Panc1 (cell line): ENCODE data around the gene PADI2. TPM values are rescaled to one million over a fixed set of nuclear protein-coding genes. Genes with fewer than 3 reads are reported as not detected.

Source experiments
- ATAC-seq: fragments of 200-7000 bp; cut with Tn5 transposase; 2 replicates; pipeline ENCODE4 v1.9.1; 2020; ENCODE audit warnings: mild to moderate bottlenecking, moderate library complexity
- BruUV-seq: library from RNA; stranded (reverse); fragments of 400-500 nt; replicated peaks from 2 replicates; lab custom pipeline; 2021; lab: Mats Ljungman, UMichigan
- CTCF ChIA-PET: fragments of 300-600 bp; sonication (Branson Sonifier 250); formaldehyde crosslinking; loops from one replicate; lab custom pipeline; 2022; ENCODE audit warnings: antibody characterized with exemption; lab: Charles Lee
- POLR2A ChIA-PET: fragments of 300-600 bp; sonication (Branson Sonifier 250); formaldehyde crosslinking; loops from one replicate; lab custom pipeline; 2022; ENCODE audit warnings: antibody characterized with exemption; lab: Charles Lee
- DNase-seq: peaks from one replicate; pipeline ENCODE4 v3.0.0-alpha.2; 2010; ENCODE audit warnings: low read depth, low spot score
- H3K27ac ChIP-seq: 2 replicates; pipeline ENCODE4 v1.5.1; 2011; ENCODE audit warnings: mild to moderate bottlenecking, low read length, inconsistent platforms
- H3K27me3 ChIP-seq: fragments of 200-500 bp; sonication (Bioruptor generic); 2 replicates; pipeline ENCODE4 v1.6.0; 2014; ENCODE audit warnings: low read length, inconsistent platforms; ENCODE audit not compliant: control insufficient read depth, insufficient read depth
- H3K36me3 ChIP-seq: fragments of 200-500 bp; sonication (Bioruptor generic); 2 replicates; pipeline ENCODE4 v1.5.1; 2014; ENCODE audit warnings: inconsistent platforms, mild to moderate bottlenecking, low read length, moderate library complexity; ENCODE audit not compliant: control insufficient read depth, insufficient read depth
- H3K4me1 ChIP-seq: 2 replicates; pipeline ENCODE4 v1.5.1; 2011; ENCODE audit warnings: inconsistent platforms, mild to moderate bottlenecking, low read length, moderate library complexity; ENCODE audit not compliant: control insufficient read depth, insufficient read depth
- H3K4me3 ChIP-seq, 2 experiments: 2 replicates each; pipeline ENCODE4 v1.5.1; 2011 to 2012; ENCODE audit warnings: low read depth in 2 of 2, low read length in 2 of 2, mild to moderate bottlenecking in 2 of 2, inconsistent platforms in 1 of 2, moderate library complexity in 1 of 2
- H3K9me3 ChIP-seq: fragments of 200-500 bp; sonication (Bioruptor generic); 2 replicates; pipeline ENCODE4 v1.5.1; 2014; ENCODE audit warnings: low read depth, mild to moderate bottlenecking, inconsistent platforms, low read length, moderate library complexity; ENCODE audit not compliant: control insufficient read depth, insufficient read depth
- POLR2AphosphoS5 ChIP-seq: IDR thresholded peaks from 2 replicates; pipeline ENCODE4 v1.6.1; 2012; ENCODE audit warnings: mild to moderate bottlenecking, low read depth, low read length, moderate library complexity
- SIN3A ChIP-seq: IDR thresholded peaks from 2 replicates; pipeline ENCODE4 v1.6.1; 2012; ENCODE audit warnings: low read depth, mild to moderate bottlenecking, low read length, moderate library complexity, borderline replicate concordance; ENCODE audit not compliant: insufficient read depth
- TCF7L2 ChIP-seq: IDR thresholded peaks from 2 replicates; pipeline ENCODE4 v1.6.1; 2011; ENCODE audit warnings: mild to moderate bottlenecking, low read depth, low read length, inconsistent platforms
- in situ Hi-C: cut with HindIII; loops from 2 replicates; pipeline ENCODE4 v1.10.0; 2016; ENCODE audit warnings: low sequenced_read_pairs, low pct_unique_long_range_greater_than_20kb
- intact Hi-C: fragments of 100-400 bp; cut with micrococcal nuclease; formaldehyde crosslinking; loops from one replicate; pipeline ENCODE4 v1.10.0; 2022; ENCODE audit not compliant: unreplicated experiment
- total RNA-seq: library from RNA; stranded (reverse); gene quantifications from one replicate; pipeline ENCODE4 v1.2.1, GENCODE V29; 2021; ENCODE audit not compliant: unreplicated experiment
- TF ChIP-seq, protein P1 (sequence below): fragments of 450-650 bp; IDR thresholded peaks from 2 replicates; pipeline ENCODE4 v1.5.1; 2017; ENCODE audit warnings: mild to moderate bottlenecking
- TF ChIP-seq, protein P2 (sequence below), 2 experiments: IDR thresholded peaks; 2 replicates each; pipeline ENCODE4 v1.6.1; 2011 to 2012; ENCODE audit warnings: low read depth in 2 of 2, control low read depth in 1 of 2, low read length in 1 of 2, mild to moderate bottlenecking in 1 of 2, moderate library complexity in 1 of 2; ENCODE audit not compliant: insufficient read depth in 1 of 2

Gene PADI2
- total RNA-seq, 1 experiment from 2014 or later = 507 TPM

DNA sequence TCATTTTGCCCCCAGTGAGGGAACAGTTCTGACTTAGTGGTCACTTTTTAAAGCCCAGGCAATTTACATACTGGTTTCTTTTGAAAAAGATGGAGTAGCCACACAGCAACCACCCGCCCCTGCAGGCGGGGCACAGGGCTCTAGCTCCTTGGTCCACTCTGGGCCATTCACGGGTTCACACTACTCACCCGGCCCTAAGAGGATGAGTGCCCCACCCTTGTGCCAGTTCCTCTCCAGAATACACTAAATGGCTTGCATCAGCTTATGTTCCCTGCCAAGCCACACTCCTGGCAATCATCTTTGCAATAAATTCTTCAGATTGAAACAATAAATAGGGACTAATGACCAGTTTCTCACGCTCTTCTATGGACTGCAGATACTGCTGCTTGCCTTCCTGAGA is 91.8 kb downstream of the PADI2 start:
- Histone ChIP-seq H3K27me3 (no peaks in the 10 kb centered on the region), H3K4me1 (no peaks in the 10 kb centered on the region), H3K36me3 (peaks cover 31% of the 10 kb centered on the region), H3K9me3 (no peaks in the 10 kb centered on the region), H3K4me3 (no peak overlapping the region), H3K27ac (no peak overlapping the region)
- in situ Hi-C loops = no loop called here
- ChIA-PET CTCF (no interaction called here), POLR2A (no interaction called here)
- ATAC-seq (peak; percentile 48; the same call in 1 of the 2 replicates), DNase-seq (no peak)
- TF ChIP-seq, protein P1, sequence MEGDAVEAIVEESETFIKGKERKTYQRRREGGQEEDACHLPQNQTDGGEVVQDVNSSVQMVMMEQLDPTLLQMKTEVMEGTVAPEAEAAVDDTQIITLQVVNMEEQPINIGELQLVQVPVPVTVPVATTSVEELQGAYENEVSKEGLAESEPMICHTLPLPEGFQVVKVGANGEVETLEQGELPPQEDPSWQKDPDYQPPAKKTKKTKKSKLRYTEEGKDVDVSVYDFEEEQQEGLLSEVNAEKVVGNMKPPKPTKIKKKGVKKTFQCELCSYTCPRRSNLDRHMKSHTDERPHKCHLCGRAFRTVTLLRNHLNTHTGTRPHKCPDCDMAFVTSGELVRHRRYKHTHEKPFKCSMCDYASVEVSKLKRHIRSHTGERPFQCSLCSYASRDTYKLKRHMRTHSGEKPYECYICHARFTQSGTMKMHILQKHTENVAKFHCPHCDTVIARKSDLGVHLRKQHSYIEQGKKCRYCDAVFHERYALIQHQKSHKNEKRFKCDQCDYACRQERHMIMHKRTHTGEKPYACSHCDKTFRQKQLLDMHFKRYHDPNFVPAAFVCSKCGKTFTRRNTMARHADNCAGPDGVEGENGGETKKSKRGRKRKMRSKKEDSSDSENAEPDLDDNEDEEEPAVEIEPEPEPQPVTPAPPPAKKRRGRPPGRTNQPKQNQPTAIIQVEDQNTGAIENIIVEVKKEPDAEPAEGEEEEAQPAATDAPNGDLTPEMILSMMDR = no peak
- no peak for TF ChIP-seq TCF7L2
- no peak for TF ChIP-seq POLR2AphosphoS5
- TF ChIP-seq, protein P2, sequence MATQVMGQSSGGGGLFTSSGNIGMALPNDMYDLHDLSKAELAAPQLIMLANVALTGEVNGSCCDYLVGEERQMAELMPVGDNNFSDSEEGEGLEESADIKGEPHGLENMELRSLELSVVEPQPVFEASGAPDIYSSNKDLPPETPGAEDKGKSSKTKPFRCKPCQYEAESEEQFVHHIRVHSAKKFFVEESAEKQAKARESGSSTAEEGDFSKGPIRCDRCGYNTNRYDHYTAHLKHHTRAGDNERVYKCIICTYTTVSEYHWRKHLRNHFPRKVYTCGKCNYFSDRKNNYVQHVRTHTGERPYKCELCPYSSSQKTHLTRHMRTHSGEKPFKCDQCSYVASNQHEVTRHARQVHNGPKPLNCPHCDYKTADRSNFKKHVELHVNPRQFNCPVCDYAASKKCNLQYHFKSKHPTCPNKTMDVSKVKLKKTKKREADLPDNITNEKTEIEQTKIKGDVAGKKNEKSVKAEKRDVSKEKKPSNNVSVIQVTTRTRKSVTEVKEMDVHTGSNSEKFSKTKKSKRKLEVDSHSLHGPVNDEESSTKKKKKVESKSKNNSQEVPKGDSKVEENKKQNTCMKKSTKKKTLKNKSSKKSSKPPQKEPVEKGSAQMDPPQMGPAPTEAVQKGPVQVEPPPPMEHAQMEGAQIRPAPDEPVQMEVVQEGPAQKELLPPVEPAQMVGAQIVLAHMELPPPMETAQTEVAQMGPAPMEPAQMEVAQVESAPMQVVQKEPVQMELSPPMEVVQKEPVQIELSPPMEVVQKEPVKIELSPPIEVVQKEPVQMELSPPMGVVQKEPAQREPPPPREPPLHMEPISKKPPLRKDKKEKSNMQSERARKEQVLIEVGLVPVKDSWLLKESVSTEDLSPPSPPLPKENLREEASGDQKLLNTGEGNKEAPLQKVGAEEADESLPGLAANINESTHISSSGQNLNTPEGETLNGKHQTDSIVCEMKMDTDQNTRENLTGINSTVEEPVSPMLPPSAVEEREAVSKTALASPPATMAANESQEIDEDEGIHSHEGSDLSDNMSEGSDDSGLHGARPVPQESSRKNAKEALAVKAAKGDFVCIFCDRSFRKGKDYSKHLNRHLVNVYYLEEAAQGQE (IDR thresholded peaks at IDR 0.05; ENCODE audit: insufficient read depth in 1 of 2, low read depth in 2 of 2, low read length in 1 of 2) = no peak
- TF ChIP-seq SIN3A = no peak
- BruUV-seq = no TSS peak
- intact Hi-C loops = no loop called here

DNA sequence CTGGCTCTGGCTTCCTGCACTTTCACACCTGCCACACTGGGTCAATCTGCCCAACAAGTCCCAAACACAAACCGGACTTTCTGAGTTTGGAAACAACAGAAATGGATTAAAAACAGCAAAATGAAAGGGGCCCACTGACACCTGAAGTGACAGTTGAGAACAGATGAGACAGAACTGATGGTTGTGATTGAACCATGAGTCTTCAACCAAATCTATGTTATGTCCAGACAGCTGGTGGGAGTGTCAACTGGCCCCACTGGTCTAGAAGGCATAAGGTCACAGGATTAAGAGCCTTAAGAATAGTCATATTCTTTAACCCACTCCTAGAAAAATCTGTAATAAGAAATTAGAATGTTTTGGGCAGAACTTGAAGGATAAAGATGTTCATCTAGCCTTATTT is 94.5 kb downstream of the PADI2 start:
- Histone ChIP-seq H3K27ac (no peak overlapping the region), H3K36me3 (peaks cover 40% of the 10 kb centered on the region), H3K4me3 (no peak overlapping the region), H3K9me3 (no peaks in the 10 kb centered on the region), H3K27me3 (no peaks in the 10 kb centered on the region), H3K4me1 (no peaks in the 10 kb centered on the region)
- in situ Hi-C loops (no loop called here), intact Hi-C loops (no loop called here)
- POLR2A ChIA-PET = no interaction called here
- BruUV-seq = no TSS peak
- no peak for TF ChIP-seq POLR2AphosphoS5
- TF ChIP-seq SIN3A = no peak
- TF ChIP-seq, protein P2 (IDR thresholded peaks at IDR 0.05; ENCODE audit: insufficient read depth in 1 of 2, low read depth in 2 of 2, low read length in 1 of 2) = no peak
- TF ChIP-seq TCF7L2 = no peak
- TF ChIP-seq, protein P1 = no peak
- DNase-seq (no peak), ATAC-seq (no peak)
- CTCF ChIA-PET = no interaction called here
